ENCODE data around the gene RGS14. TPM values are rescaled to one million over a fixed set of nuclear protein-coding genes. Genes with fewer than 3 reads are reported as not detected.

The RGS14 gene, protein sequence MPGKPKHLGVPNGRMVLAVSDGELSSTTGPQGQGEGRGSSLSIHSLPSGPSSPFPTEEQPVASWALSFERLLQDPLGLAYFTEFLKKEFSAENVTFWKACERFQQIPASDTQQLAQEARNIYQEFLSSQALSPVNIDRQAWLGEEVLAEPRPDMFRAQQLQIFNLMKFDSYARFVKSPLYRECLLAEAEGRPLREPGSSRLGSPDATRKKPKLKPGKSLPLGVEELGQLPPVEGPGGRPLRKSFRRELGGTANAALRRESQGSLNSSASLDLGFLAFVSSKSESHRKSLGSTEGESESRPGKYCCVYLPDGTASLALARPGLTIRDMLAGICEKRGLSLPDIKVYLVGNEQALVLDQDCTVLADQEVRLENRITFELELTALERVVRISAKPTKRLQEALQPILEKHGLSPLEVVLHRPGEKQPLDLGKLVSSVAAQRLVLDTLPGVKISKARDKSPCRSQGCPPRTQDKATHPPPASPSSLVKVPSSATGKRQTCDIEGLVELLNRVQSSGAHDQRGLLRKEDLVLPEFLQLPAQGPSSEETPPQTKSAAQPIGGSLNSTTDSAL
- polyA plus RNA-seq (ENCODE audit: insufficient read length in 3 of 3) = 10 to 100 TPM; 16.3 to 18.9 (median 17.4) TPM
- long read RNA-seq, donor 1, transcript RGS14-207 (4 exons, 590 nt) = major isoform, 6 of 7 reads
- long read RNA-seq, donor 1, partial matches to known transcripts = 0 of 7 reads
- long read RNA-seq, donor 1, other reads (novel, unspliced or antisense) = 0 of 7 reads
- long read RNA-seq, donor 2, partial matches to known transcripts = 0 of 7 reads
- long read RNA-seq, donor 2, other reads (novel, unspliced or antisense) = 0 of 7 reads
- long read RNA-seq, donor 3, partial matches to known transcripts = 0 of 7 reads
- long read RNA-seq, donor 3, other reads (novel, unspliced or antisense) = 0 of 7 reads
- long read RNA-seq, donor 4, transcript RGS14-207 (4 exons, 590 nt) = major isoform, 6 of 11 reads
- long read RNA-seq, donor 4, partial matches to known transcripts = 0 of 11 reads
- long read RNA-seq, donor 4, other reads (novel, unspliced or antisense) = 0 of 11 reads
- long read RNA-seq, donor 5, partial matches to known transcripts = 0 of 1 reads
- long read RNA-seq, donor 5, other reads (novel, unspliced or antisense) = 0 of 1 reads
- long read RNA-seq, donor 6, partial matches to known transcripts = 0 of 8 reads
- long read RNA-seq, donor 6, other reads (novel, unspliced or antisense) = 0 of 8 reads
- long read RNA-seq, donor 7, partial matches to known transcripts = 5 of 12 reads
- long read RNA-seq, donor 7, other reads (novel, unspliced or antisense) = 0 of 12 reads
- long read RNA-seq, donor 8, partial matches to known transcripts = 0 of 2 reads
- long read RNA-seq, donor 8, other reads (novel, unspliced or antisense) = 0 of 2 reads
- long read RNA-seq, donor 9, transcript RGS14-207 (4 exons, 590 nt) = major isoform, 6 of 10 reads
- long read RNA-seq, donor 9, partial matches to known transcripts = 0 of 10 reads
- long read RNA-seq, donor 9, other reads (novel, unspliced or antisense) = 0 of 10 reads
- long read RNA-seq, donor 10, transcript RGS14-212 (5 exons, 875 nt) = major isoform, 5 of 9 reads
- long read RNA-seq, donor 10, partial matches to known transcripts = 0 of 9 reads
- long read RNA-seq, donor 10, other reads (novel, unspliced or antisense) = 0 of 9 reads
- long read RNA-seq, donor 11, partial matches to known transcripts = 0 of 3 reads
- long read RNA-seq, donor 11, other reads (novel, unspliced or antisense) = 0 of 3 reads
- long read RNA-seq, donor 12, partial matches to known transcripts = 0 of 7 reads
- long read RNA-seq, donor 12, other reads (novel, unspliced or antisense) = 0 of 7 reads
- long read RNA-seq, donor 13, partial matches to known transcripts = 0 of 4 reads
- long read RNA-seq, donor 13, other reads (novel, unspliced or antisense) = 0 of 4 reads
- long read RNA-seq, donor 14, transcript RGS14-212 (5 exons, 875 nt) = major isoform, 5 of 13 reads
- long read RNA-seq, donor 14, transcript RGS14-204 (3 exons, 458 nt) = major isoform, 5 of 13 reads
- long read RNA-seq, donor 14, partial matches to known transcripts = 0 of 13 reads
- long read RNA-seq, donor 14, other reads (novel, unspliced or antisense) = 0 of 13 reads
- long read RNA-seq, donor 15, partial matches to known transcripts = 0 of 4 reads
- long read RNA-seq, donor 15, other reads (novel, unspliced or antisense) = 0 of 4 reads
- long read RNA-seq, donor 16, transcript RGS14-207 (4 exons, 590 nt) = major isoform, 10 of 13 reads
- long read RNA-seq, donor 16, partial matches to known transcripts = 0 of 13 reads
- long read RNA-seq, donor 16, other reads (novel, unspliced or antisense) = 0 of 13 reads

DNA sequence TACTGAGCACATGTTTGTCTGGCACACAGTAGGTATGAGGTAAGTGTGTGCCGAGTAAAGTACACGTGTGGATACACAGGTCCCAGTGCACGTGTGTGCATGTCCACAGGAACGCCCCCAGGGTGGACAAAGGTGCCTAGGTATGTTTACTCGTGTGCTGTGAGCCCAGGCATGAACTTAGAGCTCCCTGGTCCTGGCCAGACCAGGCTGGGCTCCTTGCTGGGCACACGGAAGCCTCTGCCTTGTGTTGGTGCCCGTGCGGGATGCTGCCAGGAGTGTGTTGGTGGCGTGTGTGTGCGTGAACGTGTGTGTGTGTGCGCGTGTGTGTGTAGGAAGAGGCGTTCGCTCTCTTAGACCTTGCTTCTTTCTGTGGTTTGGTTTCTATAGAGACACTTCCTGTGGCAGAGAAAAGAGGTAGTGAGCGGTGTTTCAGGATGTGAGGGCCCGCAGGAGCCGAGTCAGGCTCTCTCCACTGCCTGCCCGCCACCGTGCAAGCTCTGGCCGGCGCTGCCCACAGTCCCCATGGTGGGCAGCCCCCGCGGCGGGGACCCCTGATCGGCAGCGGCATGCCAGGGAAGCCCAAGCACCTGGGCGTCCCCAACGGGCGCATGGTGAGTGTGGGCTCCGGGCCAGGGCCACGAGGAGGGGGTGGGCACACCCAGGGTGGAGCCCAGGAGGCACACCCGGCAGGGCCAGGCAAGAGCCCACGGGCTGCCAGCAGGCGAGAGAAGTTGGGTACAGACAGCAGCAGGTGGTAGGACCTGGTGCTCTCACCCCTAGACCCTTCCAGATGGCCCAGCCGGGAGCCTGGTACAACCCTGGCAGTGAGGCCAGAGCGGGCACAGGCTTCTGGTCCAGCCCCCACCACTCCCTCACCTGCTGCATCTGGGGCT lies at the start of gene RGS14:
RGS14 (plus strand) TSS at position 466 of the 893 bp plus-strand sequence; CDS start at position 567, 101 bp downstream.
- DNase-seq = no peak

DNA sequence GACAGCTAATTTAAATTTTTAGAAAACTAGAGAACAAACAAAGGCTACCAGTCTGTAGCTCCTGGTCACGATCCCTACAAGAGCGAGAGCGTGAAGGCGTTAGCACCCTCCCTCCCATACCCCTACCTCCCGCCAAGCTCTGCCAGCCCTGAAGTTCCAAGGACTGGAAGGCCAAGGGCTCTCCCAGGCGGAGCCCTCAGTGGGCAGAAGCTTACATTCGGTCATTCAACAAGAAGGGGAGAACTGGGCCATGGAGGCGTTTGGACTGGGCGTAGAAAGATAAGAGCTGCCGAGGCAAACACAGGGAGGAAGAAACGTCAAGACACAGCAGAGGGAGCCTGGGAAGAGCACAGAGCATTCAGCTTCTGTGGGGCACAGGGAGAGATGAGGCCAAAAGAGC lies 49.0 kb upstream of the RGS14 start:
- DNase-seq = no peak

- no peak for DNase-seq
These were observed 48.2 kb upstream of the RGS14 start for GRCh38 chr5:177309351-177310191.

DNA sequence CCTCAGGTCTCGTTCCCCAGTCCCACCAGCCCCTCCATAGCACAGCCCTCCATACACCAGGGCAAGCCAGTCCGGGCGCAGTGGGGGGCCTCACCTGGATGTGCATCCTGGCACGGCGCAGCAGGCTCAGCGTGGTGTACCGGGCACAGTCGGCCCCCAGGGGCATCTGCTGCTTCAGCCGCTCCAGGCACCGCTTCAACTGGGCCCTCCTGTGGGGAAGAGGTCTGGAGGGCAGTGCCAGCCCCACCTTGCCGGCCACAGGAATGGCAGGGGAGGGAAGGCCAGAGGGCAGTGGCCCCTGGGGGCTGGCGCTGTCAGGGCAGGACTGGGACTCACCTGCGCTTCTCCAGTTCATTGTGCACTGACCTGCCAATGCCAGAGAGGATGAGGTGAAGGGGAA lies 47.4 kb upstream of the RGS14 start:
- no peak for DNase-seq

DNA sequence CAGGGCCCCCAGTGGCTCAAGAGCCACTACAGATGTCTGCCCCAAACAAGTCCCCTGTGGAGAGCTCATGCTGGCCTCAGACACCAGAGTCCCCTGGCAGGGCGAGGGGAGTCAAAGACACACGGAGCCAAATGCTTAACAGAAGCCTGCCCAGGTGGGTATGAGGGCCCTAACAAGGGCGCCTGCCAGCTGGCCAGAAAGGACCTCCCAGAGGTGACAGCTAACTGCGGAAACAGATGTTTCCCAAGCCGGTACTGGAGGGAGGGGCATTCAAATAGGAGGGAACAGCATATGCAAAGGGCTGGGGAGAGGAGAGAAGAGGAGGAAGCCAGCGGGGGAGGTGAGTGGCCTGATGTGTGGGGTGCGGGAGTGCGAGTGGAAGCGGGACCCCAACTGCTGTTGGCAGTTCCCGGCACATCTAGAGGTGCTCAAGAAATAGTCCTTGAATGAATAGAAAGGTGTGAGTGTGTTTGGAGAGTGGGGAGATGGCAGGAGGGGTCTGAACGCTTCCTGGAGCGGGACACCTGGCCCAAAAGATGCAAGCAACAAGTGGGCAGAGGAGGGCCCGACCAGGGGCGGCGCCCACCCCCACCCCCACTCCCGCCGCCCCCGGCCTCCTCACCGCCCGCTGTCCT lies 46.9 kb upstream of the RGS14 start:
- DNase-seq = no peak

DNA sequence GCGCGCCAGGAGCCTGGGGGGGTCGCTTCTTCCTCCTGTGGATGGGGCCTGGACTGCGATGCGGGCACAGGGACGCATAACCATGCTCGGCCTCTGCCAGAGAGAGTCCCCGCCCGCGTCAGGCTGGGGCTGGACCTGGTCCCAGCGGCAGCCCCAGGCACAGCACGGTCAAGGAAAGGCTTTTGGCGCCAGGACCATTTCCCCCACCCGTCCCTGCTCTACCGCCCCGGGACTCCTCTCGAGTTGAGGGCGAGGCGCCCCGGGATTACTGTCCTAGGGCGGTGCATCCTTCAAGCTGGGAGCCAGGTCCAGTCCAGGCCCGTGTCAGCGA lies 46.4 kb upstream of the RGS14 start:
- DNase-seq = no peak

- peak; percentile 96 for DNase-seq
These were observed 45.7 kb upstream of the RGS14 start, which contains the start of gene MXD3 for GRCh38 chr5:177311723-177312648. TSS of gene MXD3 (minus strand) at chr5:177311898. CDS start at chr5:177311830, 68 bp downstream.

DNA sequence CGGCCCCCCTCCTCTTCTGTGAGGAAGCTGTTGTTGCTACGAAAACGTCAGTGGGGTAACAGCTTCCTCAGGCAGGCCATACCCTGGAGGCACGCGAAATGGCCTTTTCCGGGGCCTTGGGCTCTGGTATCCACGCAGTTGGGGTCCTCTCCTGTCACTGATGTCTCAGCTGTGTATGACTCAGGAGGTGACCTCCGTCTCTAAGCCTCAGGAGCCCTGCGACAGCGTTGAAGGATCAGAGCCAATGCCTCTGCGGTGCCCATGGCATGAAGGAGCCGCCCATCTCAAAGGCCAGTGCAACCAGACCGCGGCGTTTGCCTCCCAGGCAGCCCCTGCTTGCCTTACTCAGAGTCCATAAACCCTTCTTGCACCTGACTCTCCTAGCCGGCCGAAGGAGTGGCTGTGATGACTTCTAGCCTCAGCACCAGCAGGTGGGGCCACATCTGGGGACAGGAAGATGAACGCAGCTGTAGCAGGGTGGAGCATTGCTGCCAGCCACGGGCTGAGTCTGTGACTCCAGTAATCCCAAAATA lies 45.0 kb upstream of the RGS14 start:
- DNase-seq = no peak

DNA sequence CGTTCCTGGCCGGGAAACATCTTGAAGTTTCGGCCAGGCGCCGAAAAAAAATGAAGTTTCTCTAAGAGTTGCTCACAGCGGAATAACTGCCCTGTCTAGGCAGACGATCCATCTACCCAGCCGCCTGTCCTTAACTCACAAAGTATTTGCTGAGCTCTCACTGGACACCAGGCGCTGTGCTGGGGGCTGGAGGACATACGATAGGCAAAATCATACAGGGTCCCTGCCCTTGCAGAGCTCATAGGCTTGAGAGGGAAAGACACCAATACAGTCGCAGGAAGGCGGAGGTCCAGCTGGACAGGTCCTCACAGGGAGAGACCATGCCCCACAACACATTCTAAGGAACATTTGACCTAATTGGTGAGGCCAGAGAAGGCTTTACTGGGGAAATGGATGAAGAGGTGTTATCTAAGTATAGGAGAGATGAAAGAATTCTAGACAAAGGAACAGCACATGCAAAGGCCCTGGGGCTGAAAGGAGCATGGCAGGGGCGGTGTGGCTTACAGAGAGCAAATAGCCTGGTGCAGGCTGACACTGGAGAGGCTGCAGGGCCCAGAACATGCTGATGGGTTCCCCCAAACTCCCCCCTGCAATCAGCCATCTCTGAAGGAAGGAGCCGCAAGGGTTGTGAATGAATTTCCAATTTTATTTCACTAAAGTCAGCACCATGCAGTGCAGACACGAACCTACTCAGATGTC lies 44.0 kb upstream of the RGS14 start:
- DNase-seq = no peak

DNA sequence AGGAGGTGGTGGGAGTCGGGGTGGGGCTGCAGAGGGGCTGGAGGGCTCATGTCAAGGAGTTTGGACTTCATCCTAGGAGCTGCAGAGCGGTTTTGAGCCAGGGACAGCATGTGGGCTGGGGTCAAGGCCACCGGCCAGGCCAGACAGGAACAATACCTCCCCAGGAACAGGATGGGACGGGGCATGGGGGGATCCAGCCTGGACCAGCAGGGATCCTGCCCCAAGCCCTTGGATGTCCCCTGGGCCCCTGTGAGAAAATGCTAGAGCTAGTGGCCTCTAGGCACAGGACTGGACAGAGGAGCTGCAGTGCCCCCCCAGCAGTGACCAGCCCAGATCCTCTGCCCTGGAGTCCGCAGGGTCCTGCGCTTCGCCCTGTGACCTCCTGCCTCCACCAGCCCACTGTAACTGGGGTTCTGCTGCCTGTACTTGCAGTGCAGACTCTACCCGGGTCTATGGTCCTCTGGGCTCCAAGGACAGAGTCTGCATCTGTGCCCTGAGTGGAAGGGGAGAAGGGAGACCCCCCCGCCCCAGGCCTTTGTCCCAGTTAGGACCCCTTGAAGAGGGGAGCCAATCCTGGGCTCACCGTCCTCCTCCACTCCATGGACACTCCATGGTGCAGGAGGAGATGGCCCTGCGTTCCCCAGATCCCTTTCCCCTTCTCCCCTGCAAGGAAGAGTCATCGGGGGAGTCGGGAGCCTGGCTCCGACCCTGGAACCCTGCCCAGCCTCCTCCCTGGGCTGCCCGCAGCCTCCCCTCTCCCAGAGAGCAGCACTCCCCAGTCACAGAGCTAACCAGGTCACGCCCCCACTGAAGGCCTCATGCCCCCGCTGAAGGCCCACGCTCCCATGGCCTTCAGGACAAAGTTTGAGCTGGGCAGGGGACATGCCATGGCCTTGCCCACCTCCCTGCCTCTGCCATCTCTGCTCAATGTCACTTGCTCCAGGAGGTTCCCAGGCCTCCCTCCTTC lies 43.1 kb upstream of the RGS14 start:
- DNase-seq = no peak

DNA sequence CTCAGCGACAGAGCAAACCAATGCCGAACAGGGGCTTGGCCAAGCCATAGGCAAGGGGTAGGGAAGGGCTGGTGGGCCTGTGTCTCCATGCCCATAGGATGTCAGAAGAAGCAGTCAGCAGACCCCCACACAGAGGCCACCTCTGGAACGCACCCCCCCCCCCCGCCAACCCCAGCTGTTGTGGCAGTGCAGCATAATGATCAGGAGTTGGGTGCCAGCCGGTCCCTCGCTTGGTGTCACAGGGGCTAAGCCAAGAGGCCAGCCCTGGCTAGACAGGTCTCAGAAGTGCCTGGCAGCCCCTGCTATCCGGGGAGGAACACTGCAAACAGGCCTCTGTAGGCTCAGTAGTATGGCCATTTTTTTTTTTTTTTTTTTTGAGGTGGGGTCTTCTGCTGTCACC lies 42.3 kb upstream of the RGS14 start:
- DNase-seq = no peak

- no peak for DNase-seq
These were observed 41.7 kb upstream of the RGS14 start for GRCh38 chr5:177316005-177316404.

DNA sequence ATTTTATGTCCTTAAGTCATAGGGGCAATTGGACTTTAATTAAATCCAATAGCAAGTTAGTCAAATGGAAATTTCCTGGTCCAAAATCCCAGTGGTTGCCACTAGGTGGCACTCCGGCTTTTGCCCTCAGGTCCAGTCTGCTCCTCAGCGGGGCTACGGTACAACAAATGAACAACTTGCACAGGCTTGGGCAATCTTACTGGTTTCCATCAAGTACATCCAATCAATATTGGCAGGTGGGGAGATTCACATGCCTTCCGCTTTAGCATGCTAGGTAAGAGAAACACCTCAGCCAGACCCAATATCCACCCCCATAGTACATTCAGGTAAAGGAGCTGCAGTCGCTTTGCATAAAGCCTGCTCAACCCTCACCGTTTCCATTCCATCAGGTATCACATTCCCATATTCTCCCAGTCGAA lies 39.8 kb upstream of the RGS14 start:
- DNase-seq = no peak
